Measurements from ENCODE around the gene SNTG2.

GRCh38 chr2:1068241-1068640 is 117.6 kb downstream of the SNTG2 start:
- TF ChIP-seq CTCF (conservative IDR thresholded peaks at IDR 0.05 in 1 of 2, IDR thresholded peaks at IDR 0.05 in 1 of 2; ENCODE audit: low read depth in 1 of 2, low read length in 2 of 2), result no peak
- TF ChIP-seq EZH2 (IDR thresholded peaks at IDR 0.05; ENCODE audit: low read length, missing control alignments), result no peak
